GM18505 (cell line): ENCODE results near the gene RC3H1.

Source experiments
- ATAC-seq: cut with Tn5 transposase; IDR thresholded peaks from one replicate; pipeline ENCODE4 v1.9.1; 2021; ENCODE audit not compliant: unreplicated experiment
- POLR2A ChIP-seq: IDR thresholded peaks from 4 replicates; pipeline ENCODE4 v1.6.1; 2011; ENCODE audit warnings: borderline replicate concordance; ENCODE audit not compliant: insufficient read depth, insufficient read length; ENCODE audit errors: extremely low read depth

The RC3H1 gene

DNA sequence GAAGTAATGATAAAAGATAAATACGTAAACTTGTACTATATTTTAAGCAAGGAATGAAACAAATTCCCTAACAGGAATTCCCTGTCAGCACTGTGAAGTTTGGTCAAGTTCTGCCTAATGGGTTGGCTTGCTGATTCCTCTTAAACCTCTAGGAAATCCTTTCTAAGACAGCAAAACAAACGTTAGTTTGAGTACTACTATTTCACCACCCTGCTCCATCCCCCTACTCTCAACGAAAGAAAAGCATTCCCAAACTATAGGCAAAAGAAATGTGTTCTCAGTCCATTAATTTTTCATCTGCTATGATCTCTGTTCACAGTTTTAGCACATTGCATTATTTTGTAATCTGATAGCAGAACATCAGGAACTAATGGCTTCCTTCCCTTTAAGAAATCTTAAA is 121.2 kb downstream of the RC3H1 start:
- no peak for TF ChIP-seq POLR2A
- ATAC-seq: no peak

GRCh38 chr1:173900427-173900826 is 121.7 kb downstream of the RC3H1 start:
- ATAC-seq: no peak
- TF ChIP-seq POLR2A: no peak

GRCh38 chr1:173894189-173894588 is 128.0 kb downstream of the RC3H1 start:
- TF ChIP-seq POLR2A: no peak
- no peak for ATAC-seq

GRCh38 chr1:173893611-173894010 is 128.5 kb downstream of the RC3H1 start:
- ATAC-seq: no peak
- no peak for TF ChIP-seq POLR2A

GRCh38 chr1:173889885-173890284 is 132.3 kb downstream of the RC3H1 start:
- TF ChIP-seq POLR2A: no peak
- ATAC-seq: no peak

GRCh38 chr1:173888749-173889148 is 133.4 kb downstream of the RC3H1 start:
- no peak for ATAC-seq

DNA sequence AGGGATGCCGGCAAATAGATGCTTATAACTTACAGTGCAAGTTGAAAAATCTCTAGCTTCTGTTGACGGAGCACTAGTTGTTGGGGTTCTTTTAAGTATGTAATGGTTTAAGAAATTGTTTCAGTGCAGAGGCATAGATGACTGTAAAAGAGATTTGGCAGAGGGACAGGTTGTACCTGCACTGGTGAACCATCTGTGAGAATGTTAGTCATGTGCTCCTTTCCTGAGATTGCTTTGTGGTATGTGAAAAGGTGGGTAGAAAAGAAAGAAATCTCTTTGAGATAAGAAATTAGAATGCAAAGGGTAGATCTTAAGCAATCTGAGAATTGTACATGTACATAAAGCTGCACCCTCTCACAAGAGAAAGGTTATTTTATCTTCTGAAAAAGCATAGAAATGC is 134.5 kb downstream of the RC3H1 start:
- no peak for ATAC-seq
- TF ChIP-seq POLR2A: no peak

More at GRCh38 chr1:173888749-173889148, 133.4 kb downstream of the RC3H1 start:
- no peak for TF ChIP-seq POLR2A

DNA sequence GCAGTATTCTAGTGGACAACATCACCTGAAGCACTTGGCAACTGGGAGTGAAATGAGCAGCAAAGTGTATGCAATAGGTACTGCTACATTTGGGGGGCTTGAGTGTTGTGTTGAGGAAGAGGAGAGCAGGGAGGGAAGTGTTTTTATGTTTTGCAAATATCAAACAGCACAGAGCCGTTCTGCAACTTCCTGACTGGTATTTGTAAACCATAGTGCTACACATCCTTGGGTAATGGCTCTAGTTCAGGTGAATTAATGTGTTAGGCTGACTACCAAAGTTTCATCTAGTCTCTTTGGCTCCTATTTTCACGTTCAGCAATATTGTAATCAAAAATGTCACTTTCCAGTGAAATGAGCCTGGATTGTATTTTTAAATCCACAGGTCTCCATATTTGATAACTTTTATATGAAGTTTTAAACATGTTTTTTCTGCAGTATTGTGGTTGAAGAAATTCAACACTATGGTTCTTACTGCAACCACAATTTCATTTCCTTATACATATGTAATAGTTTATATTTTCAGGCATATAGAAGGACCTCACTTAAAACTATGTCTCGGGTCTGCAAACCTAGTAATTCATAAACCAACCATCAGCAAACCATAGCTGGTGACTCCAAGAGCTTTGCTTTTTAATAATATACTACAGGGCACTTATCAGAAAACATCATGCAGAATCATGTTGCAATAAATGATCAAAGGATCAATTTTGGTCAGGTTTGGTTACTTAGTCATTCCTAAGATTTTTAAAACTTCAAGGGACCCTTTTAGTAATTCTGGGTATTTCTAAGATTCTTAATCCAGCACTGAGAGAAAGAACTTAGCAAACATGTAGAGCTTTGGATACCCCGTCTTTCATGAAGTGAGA is 135.2 kb downstream of the RC3H1 start:
- ATAC-seq: no peak
- no peak for TF ChIP-seq POLR2A

GRCh38 chr1:173884701-173885100 is 137.5 kb downstream of the RC3H1 start:
- ATAC-seq: no peak
- no peak for TF ChIP-seq POLR2A
